Spleen (tissue), 11 donors: ENCODE measurements around the gene TXNRD2. TPM values are rescaled to one million over a fixed set of nuclear protein-coding genes. Genes with fewer than 3 reads are reported as not detected.

Experiments used
- DNase-seq: peaks from one replicate; pipeline ENCODE4 v3.0.0-alpha.2; 2020
- H3K27ac ChIP-seq, 8 donors: fragments of 200-600 bp; sonication (generic) in 7 of 8; 1 replicate in 4 of 8; 2 replicates in 4 of 8; pipeline versions ENCODE4 v1.5.0 to v1.8.0; 2016 to 2021; ENCODE audit warnings: inconsistent platforms in 4 of 8, mild to moderate bottlenecking in 4 of 8, moderate library complexity in 1 of 8
- H3K27me3 ChIP-seq, 7 donors: fragments of 200-600 bp; sonication (generic) in 6 of 7; replicated peaks in 1 of 7; 1 replicate in 4 of 7; 2 replicates in 3 of 7; pipeline versions ENCODE4 v1.5.0 to v1.8.0; 2016 to 2021; ENCODE audit warnings: inconsistent platforms in 3 of 7, mild to moderate bottlenecking in 1 of 7
- H3K36me3 ChIP-seq, 6 donors: fragments of 200-600 bp; sonication (generic) in 5 of 6; 1 replicate in 4 of 6; 2 replicates in 2 of 6; pipeline versions ENCODE4 v1.5.0 to v1.8.0; 2016 to 2021; ENCODE audit warnings: inconsistent platforms in 2 of 6
- H3K4me1 ChIP-seq, 6 donors: fragments of 200-600 bp; sonication (generic) in 5 of 6; 1 replicate in 3 of 6; 2 replicates in 3 of 6; pipeline versions ENCODE4 v1.5.0 to v1.8.0; 2016 to 2021; ENCODE audit warnings: inconsistent platforms in 3 of 6
- H3K4me3 ChIP-seq, 8 donors: fragments of 200-600 bp; sonication (generic) in 7 of 8; 1 replicate in 4 of 8; 2 replicates in 4 of 8; pipeline versions ENCODE4 v1.5.0 to v1.8.0; 2016 to 2021; ENCODE audit warnings: inconsistent platforms in 4 of 8, mild to moderate bottlenecking in 4 of 8, moderate library complexity in 2 of 8
- H3K9me3 ChIP-seq, 8 donors: fragments of 200-600 bp; sonication (generic) in 7 of 8; 1 replicate in 4 of 8; 2 replicates in 4 of 8; pipeline versions ENCODE4 v1.5.0 to v1.8.0; 2016 to 2021; ENCODE audit warnings: inconsistent platforms in 4 of 8
- POLR2A ChIP-seq, 3 donors: fragments of 450-650 bp; IDR thresholded peaks; one replicate each; pipeline ENCODE4 v1.5.1; 2017; ENCODE audit warnings: antibody characterized with exemption in 3 of 3, mild to moderate bottlenecking in 1 of 3
- POLR2AphosphoS5 ChIP-seq, 3 donors: sonication (generic); formaldehyde crosslinking; IDR thresholded peaks; one replicate each; pipeline ENCODE4 v1.5.1; 2017; ENCODE audit warnings: antibody characterized with exemption in 3 of 3
- WGBS, 5 donors: extraction: QIAGEN DNeasy Blood & Tissue Kit in 3 of 5; methylation state at CpG; one replicate each; pipeline versions ENCODE4 v1.1.5 to v1.1.7; 2013 to 2018; 5-methylcytosine and 5-hydroxymethylcytosine counted together
- intact Hi-C: fragments of 100-400 bp; cut with DNase I; formaldehyde crosslinking; loops from one replicate; pipeline ENCODE4 v1.15.0; 2023; ENCODE audit warnings: low total_unique reads
- polyA plus RNA-seq, 3 donors: library from polyadenylated mRNA; stranded (reverse); fragments of 200-250 nt; gene quantifications; one replicate each; pipeline ENCODE4 v1.2.1, GENCODE V29; 2013
- total RNA-seq, 7 donors: library from RNA; depleted of rRNA in 3 of 7; stranded (reverse); fragments of >200 nt in 3 of 7; fragmentation: NEBNext Ultra II Directional in 4 of 7; extraction: Animal tissue kit (Norgen Biotek cat#: 25700) in 4 of 7; gene quantifications; one replicate each; pipeline versions ENCODE4 v1.1.0 to v1.2.1, GENCODE V29; 2016 to 2021
- TF ChIP-seq, protein P1 (sequence below), 11 experiments: fragments of 200-600 bp in 7 of 11; fragments of 450-650 bp in 4 of 11; sonication (generic) in 4 of 11; IDR thresholded peaks in 8 of 11; conservative IDR thresholded peaks in 3 of 11; 1 replicate in 7 of 11; 2 replicates in 4 of 11; pipeline versions ENCODE4 v1.4.0 to v1.8.0; 2016 to 2021; ENCODE audit warnings: antibody characterized with exemption in 11 of 11, inconsistent platforms in 4 of 11, mild to moderate bottlenecking in 1 of 11
- donor health status: healthy with polysubstance abuse.
- donor health status: DM: no; HTN: no; CAD: no; lungs with moderate emphysema.
- donor health status: DM: no; HTN: no; CAD: no.
- donor health status: Bipolar disorder and iron deficiency.
- donor health status: healthy.
- donor health status: DM: no; HTN: no; CAD: no.
- donor health status: DM: yes; HTN: yes; CAD: no.

The TXNRD2 gene
- total and polyA plus RNA-seq, 10 donors, result 21.6 to 45.9 (median 35.5) TPM

DNA sequence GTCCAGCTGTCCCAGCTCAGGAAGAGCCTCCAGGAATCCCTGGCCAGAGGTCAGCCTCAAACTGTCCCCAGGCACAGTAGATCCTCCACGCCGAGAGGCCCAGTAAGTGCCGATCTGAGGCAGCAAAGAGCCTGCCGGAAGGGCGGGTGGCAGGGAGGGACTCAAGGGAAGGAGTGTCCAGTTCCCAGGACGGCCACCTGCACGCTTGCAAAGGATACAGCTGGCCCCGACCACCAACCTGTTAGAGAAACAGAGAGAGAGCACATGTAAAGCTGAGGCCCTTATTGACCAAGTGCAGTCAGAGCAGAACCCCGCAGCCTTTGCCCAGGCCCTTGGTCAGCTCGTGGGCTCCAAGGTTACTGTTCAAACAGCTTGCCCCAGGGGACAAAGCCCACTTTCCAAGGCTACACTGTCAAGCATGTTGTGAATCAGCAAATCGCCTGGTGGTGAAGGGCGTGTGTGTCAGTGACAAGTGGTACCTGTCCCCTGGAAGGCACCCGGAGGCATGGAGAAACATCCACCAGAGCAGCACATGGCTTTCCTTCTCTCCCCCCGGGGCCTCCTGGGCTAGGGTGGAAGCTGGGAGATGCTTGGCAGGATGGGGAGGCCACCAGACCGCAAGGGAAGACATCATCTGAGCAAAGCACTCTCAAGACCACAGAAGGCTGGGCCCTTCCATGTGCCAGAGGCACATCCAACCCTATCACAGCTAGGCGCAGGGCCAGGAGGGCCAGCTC lies 42.6 kb downstream of the TXNRD2 start:
- Histone ChIP-seq H3K27ac (no peak overlapping the region), H3K4me1 (peaks cover 0 to 9% (median under 1%) of the 10 kb centered on the region in 6 donors), H3K9me3 (no peaks in the 10 kb centered on the region), H3K36me3 (peaks cover 0 to 98% (median 25%) of the 10 kb centered on the region in 6 donors), H3K27me3 (no peaks in the 10 kb centered on the region), H3K4me3 (no peak overlapping the region)
- no peak for TF ChIP-seq POLR2AphosphoS5 (IDR thresholded peaks at IDR 0.05)
- TF ChIP-seq, protein P1, sequence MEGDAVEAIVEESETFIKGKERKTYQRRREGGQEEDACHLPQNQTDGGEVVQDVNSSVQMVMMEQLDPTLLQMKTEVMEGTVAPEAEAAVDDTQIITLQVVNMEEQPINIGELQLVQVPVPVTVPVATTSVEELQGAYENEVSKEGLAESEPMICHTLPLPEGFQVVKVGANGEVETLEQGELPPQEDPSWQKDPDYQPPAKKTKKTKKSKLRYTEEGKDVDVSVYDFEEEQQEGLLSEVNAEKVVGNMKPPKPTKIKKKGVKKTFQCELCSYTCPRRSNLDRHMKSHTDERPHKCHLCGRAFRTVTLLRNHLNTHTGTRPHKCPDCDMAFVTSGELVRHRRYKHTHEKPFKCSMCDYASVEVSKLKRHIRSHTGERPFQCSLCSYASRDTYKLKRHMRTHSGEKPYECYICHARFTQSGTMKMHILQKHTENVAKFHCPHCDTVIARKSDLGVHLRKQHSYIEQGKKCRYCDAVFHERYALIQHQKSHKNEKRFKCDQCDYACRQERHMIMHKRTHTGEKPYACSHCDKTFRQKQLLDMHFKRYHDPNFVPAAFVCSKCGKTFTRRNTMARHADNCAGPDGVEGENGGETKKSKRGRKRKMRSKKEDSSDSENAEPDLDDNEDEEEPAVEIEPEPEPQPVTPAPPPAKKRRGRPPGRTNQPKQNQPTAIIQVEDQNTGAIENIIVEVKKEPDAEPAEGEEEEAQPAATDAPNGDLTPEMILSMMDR (IDR thresholded peaks at IDR 0.05 in 8 of 11, conservative IDR thresholded peaks at IDR 0.05 in 3 of 11), result no peak
- TF ChIP-seq POLR2A (IDR thresholded peaks at IDR 0.05), result no peak
- WGBS, 5 donors, result 89 to 95% (median 94%) methylated on average over 12 to 16 of the region's 16 CpGs
- DNase-seq, result no peak
- intact Hi-C loops, result no loop called here

DNA sequence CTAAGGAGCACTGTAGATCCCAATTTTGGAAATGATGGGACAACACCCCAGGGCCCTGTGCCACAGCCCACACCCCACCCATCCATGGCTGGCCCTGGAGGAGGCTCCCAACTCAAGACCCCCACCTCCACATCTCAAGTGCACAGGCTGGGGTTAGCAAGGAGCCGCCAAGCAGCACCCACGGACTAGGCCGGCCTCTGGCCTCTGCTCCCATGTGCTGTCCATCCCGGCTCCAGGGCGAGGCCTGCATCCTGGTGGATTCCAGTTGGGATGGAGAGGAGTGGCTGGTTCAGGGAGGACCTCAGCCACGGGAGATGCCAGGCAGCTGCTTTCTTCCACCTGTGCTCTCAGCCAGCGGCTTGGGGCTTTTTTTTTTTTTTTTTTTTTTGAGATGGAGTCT lies 43.5 kb downstream of the TXNRD2 start:
- Histone ChIP-seq H3K27me3 (no peaks in the 10 kb centered on the region), H3K9me3 (no peaks in the 10 kb centered on the region), H3K36me3 (peaks cover 0 to 98% (median 25%) of the 10 kb centered on the region in 6 donors), H3K27ac (no peak overlapping the region), H3K4me3 (no peak overlapping the region), H3K4me1 (peaks cover 0 to 17% (median 6%) of the 10 kb centered on the region in 6 donors)
- intact Hi-C loops, result no loop called here
- TF ChIP-seq POLR2A (IDR thresholded peaks at IDR 0.05), result no peak
- no peak for TF ChIP-seq POLR2AphosphoS5 (IDR thresholded peaks at IDR 0.05)
- TF ChIP-seq, protein P1 (IDR thresholded peaks at IDR 0.05 in 8 of 11, conservative IDR thresholded peaks at IDR 0.05 in 3 of 11), result no peak
- DNase-seq, result peak; percentile 74
- WGBS, 5 donors, result 90 to 97% (median 96%) methylated on average over 7 of the region's 7 CpGs

DNA sequence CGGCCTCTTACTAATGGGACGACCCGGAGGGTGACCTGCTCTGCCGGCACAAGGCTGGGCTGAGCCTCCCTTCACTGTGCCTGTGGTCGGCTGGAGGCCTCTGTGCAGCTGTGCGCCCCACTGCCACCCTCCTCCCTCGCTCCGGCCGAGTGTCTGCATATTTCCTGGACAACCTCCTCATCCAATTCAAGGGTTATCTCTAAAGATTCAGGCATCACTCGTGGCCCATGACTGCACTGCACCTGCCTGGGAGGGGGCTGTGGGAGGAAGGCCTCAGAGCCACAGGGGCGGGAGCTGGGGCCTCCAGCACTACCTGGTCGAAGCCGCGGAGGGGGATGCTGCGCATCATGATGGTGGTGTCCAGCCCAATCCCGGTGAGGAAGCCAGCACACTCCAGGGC lies 43.9 kb downstream of the TXNRD2 start:
- Histone ChIP-seq H3K9me3 (no peaks in the 10 kb centered on the region), H3K4me3 (no peak overlapping the region), H3K27ac (no peak overlapping the region), H3K27me3 (no peaks in the 10 kb centered on the region), H3K36me3 (peaks cover 0 to 96% (median 24%) of the 10 kb centered on the region in 6 donors), H3K4me1 (peaks cover 1 to 21% (median 10%) of the 10 kb centered on the region in 6 donors)
- 88 to 94% (median 93%) methylated on average over 11 to 16 of the region's 16 CpGs for WGBS, 5 donors
- no peak for TF ChIP-seq POLR2AphosphoS5 (IDR thresholded peaks at IDR 0.05)
- intact Hi-C loops, result no loop called here
- DNase-seq, result no peak

DNA sequence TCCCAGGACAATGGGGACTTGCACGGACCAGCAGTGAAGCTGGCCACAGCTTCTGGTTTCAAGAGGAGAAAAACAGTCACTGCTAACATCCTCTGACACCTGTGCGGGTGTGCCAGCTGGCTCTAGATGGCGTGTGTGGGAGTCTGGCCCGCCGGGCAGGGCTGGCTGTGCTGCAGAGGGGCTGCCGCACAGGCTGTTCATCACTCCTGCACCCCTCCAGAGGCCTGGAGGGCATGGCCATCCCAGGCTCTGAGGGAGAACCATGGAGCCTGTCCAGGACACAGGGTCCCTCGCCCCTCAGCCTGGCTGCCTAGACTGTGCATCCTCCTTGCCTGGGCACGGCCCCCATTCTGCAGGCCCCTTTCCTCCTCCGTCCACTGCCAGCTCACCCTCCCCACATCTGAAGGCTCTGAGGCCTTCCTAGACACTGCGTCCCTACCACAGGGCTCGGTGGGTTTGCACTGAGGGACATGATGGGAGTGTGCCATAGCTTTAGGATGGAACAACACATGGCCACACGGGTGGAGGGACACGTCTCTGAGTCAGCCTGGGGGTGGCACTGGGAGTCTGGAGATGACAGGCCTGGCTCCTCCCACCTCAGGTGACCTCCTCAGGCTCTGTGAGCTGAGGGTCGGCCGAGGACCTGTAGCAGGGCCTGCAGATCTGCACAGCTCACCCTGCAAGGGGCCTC lies 44.8 kb downstream of the TXNRD2 start:
- peaks cover 0 to 87% (median 19%) of the 10 kb centered on the region in 6 donors for H3K36me3 ChIP-seq
- peak; percentile 67 for DNase-seq
- H3K27ac ChIP-seq, result no peak overlapping the region
- intact Hi-C loops, result no loop called here
- H3K27me3 ChIP-seq, result no peaks in the 10 kb centered on the region
- 76 to 86% (median 84%) methylated on average over 9 to 15 of the region's 15 CpGs for WGBS, 5 donors
- H3K9me3 ChIP-seq, result no peaks in the 10 kb centered on the region
- TF ChIP-seq POLR2A (IDR thresholded peaks at IDR 0.05) (no peak), POLR2AphosphoS5 (IDR thresholded peaks at IDR 0.05) (no peak)
- TF ChIP-seq, protein P1 (IDR thresholded peaks at IDR 0.05 in 8 of 11, conservative IDR thresholded peaks at IDR 0.05 in 3 of 11), result no peak
- H3K4me3 ChIP-seq, result no peak overlapping the region
- peaks cover 10 to 31% (median 19%) of the 10 kb centered on the region in 6 donors for H3K4me1 ChIP-seq
